Measurements from ENCODE around the gene PRODH2.

GRCh38 chr19:35786299-35787160 lies 26.1 kb downstream of the PRODH2 start:
- TF ChIP-seq CTCF (IDR thresholded peaks at IDR 0.05) (no peak), POLR2A (IDR thresholded peaks at IDR 0.05) (no peak), POLR2AphosphoS5 (IDR thresholded peaks at IDR 0.05) (no peak)

All from prostate gland (tissue), 2 donors.